ENCODE data around the gene TLCD2.
"Not testable (repeated sequence)": the region's sequence is repeated elsewhere in the genome, so short reads cannot be mapped to it uniquely, and the experiment has no call there.

The TLCD2 gene

GRCh38 chr17:1661045-1661444 lies 49.1 kb downstream of the TLCD2 start:
- H3K36me3 ChIP-seq: peaks cover 56% of the 10 kb centered on the region

GRCh38 chr17:1658100-1658499 lies 52.1 kb downstream of the TLCD2 start:
- Histone ChIP-seq H3K9me3 (no peaks in the 10 kb centered on the region), H3K27me3 (no peaks in the 10 kb centered on the region), H3K4me3 (ENCODE audit: low read depth, low read length) (no peak overlapping the region), H3K36me3 (peaks cover 71% of the 10 kb centered on the region), H3K4me1 (no peaks in the 10 kb centered on the region)
- TF ChIP-seq CTCF (IDR thresholded peaks at IDR 0.05; ENCODE audit: low read depth, low read length): no peak
- no peak for DNase-seq

More at GRCh38 chr17:1661045-1661444, 49.1 kb downstream of the TLCD2 start:
- H3K4me3 ChIP-seq (ENCODE audit: low read depth, low read length): no peak overlapping the region
- no peak for DNase-seq
- H3K27me3 ChIP-seq: no peaks in the 10 kb centered on the region
- no peaks in the 10 kb centered on the region for H3K9me3 ChIP-seq
- H3K4me1 ChIP-seq: no peaks in the 10 kb centered on the region
- TF ChIP-seq CTCF (IDR thresholded peaks at IDR 0.05; ENCODE audit: low read depth, low read length): no peak

GRCh38 chr17:1653735-1654134 lies 56.4 kb downstream of the TLCD2 start:
- no peak for TF ChIP-seq CTCF (IDR thresholded peaks at IDR 0.05; ENCODE audit: low read depth, low read length)
- DNase-seq: no peak
- no peak overlapping the region for H3K4me3 ChIP-seq (ENCODE audit: low read depth, low read length)
- no peaks in the 10 kb centered on the region for H3K4me1 ChIP-seq
- H3K27me3 ChIP-seq: no peaks in the 10 kb centered on the region
- H3K36me3 ChIP-seq: peaks cover 66% of the 10 kb centered on the region
- no peaks in the 10 kb centered on the region for H3K9me3 ChIP-seq

- not testable (repeated sequence) for DNase-seq; H3K4me3 ChIP-seq (ENCODE audit: low read depth, low read length); H3K27me3 ChIP-seq; H3K4me1 ChIP-seq; H3K9me3 ChIP-seq
- peaks cover 57% of the 10 kb centered on the region for H3K36me3 ChIP-seq
Measured at GRCh38 chr17:1652794-1653193, 57.4 kb downstream of the TLCD2 start.

Data from BE2C (cell line).